HG03139 (cell line): Measurements from ENCODE around the gene BEST4.
"Not testable (repeated sequence)": the region's sequence is repeated elsewhere in the genome, so short reads cannot be mapped to it uniquely, and the experiment has no call there.

Source experiments
- ATAC-seq: cut with Tn5 transposase; IDR thresholded peaks from one replicate; pipeline ENCODE4 v1.9.1; 2021; ENCODE audit not compliant: unreplicated experiment

The BEST4 gene

GRCh38 chr1:44819608-44820327, 31.8 kb upstream of the BEST4 start:
- peak; percentile 84 for ATAC-seq

DNA sequence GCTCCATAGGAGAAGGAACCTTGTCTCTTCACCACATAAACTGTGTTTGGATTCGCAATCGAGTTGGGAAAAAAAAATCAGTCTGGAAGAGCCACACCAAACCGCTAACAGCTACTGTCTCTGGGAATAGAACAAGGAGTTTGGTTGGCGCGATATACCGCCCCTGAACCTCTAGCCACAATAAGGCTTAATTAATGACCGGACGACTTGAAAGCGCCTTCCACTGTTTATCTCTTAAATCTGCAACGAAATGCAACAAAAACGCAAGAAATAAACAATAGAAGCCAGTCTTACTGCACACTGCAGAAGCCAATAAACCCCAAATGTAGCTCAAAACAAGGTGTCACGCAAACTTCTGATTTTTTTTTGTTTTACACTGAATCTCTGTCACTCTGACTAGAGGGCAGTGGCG, 31.2 kb upstream of the BEST4 start:
- no peak for ATAC-seq

DNA sequence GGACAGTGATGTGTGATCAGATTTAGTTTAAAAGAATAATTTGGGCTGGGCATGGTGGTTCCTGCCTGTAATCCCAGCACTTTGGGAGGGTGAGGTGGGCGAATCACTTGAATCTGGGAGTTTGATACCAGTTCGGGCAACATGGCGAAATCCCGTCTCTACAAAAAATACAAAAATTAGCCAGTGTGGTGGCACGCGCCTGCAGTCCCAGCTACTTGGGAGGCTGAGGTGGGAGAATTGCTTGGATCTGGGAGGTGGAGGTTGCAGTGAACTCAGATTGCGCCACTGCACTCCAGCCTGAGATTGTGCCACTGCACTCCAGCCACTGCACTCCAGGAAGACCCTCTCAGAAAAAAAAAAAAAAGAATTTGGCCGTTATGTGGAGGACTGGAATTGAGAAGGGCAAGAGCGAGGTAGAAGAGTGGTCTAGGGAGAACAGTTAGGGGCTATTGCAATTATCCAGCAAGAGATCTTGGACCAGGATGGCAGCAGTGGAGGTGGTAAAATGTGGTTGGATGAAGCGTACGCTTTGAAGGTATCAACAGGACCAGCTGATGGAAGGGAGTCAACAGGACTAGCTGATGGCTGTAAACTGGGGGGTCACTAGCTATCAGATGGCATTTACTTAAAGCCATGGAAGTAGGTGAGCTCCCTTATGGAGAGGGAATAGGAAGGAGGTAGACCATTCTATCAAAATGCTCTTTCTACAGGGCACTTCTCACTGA, 30.0 kb upstream of the BEST4 start:
- no peak for ATAC-seq

DNA sequence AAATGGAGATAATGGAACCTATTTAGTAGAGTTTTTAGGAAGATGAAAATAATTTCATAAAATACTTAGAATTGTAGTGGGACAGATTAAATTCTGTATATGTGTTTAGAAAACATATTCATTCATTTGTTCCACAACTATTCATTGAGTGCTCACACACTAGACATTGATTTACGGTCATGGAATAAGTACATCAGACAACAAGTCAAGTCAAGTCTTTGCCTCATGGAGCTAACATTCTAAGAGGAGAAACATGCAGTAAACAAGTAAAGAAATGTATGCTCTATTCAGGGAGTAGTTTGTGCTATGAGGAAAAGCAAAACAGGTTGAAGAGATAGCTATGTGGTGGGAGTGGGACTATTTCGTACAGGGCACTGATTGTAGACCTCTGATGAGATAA, 29.3 kb upstream of the BEST4 start:
- ATAC-seq: no peak

GRCh38 chr1:44815926-44816325, 28.0 kb upstream of the BEST4 start:
- ATAC-seq: not testable (repeated sequence)

DNA sequence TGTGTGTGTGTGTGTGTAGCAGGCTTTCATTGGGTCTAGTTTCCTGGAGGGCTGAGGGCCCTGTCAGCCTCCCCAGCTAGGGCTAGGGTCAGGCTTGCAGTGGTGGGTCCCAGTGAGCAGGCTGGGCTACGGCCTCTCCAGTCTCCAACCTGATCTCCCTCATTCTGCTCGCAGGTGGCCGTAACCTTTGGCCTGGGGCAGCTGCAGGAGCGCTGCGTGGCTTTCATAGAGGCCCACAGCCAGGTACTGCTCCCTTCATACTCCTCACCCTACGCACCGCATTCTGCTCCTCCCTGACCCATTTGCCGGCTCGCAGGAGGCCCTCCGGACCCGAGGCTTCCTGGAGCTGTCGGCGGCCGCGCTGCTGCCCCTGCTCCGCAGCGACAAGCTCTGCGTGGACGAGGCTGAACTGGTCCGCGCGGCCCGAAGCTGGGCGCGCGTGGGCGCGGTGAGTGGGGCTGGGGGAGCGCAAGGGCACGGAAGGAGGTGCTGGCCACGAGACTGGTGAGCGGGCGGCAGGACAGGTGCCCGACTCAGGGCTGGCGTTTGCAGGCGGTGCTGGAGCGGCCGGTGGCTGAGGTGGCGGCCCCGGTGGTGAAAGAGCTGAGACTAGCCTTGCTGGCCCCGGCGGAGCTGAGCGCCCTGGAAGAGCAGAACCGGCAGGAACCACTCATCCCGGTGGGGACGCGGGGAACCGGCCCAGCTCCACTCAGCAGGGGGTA, 25.0 kb upstream of the BEST4 start:
- no peak for ATAC-seq

DNA sequence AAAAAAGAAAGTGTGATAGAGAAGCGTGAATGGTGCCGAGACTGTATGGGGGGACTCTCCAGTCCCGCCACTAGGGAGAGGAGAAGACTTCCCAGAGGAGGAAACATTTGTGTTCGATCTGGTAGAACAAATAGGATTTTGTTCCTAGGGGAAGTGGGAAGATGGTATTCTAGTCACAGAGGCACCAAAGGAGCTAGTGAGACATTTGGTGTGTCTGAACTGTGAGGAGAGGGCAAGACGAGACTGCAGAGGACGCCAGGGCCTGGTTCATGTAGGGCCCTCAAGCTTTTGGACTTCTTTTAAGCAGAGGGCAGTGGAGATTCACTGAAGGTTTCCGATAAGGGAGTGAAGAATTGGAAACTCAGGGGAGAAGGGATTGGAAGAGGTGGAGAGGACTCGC, 23.3 kb upstream of the BEST4 start:
- no peak for ATAC-seq

- ATAC-seq: not testable (repeated sequence)
Observed at GRCh38 chr1:44810762-44811105, 22.8 kb upstream of the BEST4 start.

DNA sequence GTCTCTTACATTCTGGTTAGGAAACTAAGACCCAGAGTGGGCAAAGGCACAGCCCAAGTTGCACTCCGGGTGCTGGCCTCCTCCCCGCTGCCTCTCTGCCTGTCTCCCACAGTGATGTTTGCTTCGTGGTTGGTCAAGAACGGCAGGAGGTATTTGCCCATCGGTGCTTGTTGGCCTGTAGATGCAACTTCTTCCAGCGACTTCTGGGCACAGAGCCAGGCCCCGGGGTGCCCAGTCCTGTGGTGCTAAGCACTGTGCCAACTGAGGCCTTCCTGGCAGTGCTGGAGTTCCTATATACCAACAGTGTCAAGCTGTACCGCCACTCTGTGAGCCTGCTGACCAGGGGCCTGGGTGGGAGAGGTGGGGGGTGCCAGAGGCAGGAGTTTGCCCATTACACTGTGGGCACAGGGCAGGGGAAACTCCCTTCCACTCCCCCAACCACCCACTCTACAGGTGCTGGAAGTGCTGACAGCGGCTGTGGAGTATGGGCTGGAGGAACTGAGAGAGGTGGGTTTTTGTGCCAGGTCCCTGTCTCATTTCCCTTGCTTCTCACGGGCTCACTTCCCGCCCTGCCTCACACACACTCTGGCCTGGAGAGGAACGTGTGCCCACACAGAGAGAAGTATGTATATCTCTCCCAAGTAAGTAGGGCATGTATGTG, 22.3 kb upstream of the BEST4 start:
- ATAC-seq: no peak

GRCh38 chr1:44808938-44809917, 21.3 kb upstream of the BEST4 start:
- ATAC-seq: peak; percentile 38

DNA sequence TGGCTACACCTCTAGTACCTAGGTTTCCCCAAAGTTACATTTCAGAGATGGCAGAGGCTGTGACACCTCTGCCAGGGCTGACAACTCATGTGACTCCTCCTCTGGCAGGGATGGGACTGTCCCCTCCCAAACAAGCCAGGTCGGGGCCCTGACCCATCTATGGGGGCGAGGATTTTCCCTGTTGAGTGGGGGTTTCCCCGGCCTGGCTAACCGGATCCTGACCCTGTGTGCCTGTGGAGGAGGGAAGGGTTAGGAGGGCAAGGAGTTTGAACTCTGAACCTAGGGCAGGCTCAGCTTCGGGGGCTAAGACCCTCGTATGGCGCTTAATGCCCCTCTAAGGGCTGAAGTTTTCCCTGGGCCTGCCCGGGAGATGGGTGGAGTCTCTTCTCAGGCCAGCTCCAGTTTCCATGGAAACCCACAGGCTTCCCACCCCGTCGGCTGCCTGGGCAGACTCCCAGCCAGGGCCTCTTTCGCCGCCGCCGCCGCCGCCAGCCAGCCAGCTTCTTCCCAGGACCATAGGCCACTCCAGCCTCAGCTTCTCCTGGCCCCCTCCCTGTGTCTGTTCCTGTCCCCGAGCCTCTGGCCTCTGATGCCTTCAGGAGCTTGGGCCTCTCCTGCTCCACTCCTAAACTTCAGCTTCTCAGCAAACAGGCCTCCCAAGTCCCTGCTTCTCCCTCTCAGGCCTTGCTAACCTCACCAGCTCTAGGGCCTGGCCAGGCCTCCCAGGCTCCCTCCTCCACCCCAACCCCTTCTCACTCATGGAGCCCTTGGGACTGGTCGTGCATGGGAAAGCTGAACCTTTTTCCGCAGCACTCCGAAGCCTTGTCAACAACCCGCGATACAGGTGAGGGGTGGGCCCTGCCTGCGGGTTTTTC, 20.3 kb upstream of the BEST4 start, which contains the start of gene BTBD19:
Gene BTBD19, plus strand, starts transcription at position 461 of the 875 bp plus-strand sequence. Its CDS starts 298 bp downstream, at position 759.
- no peak for ATAC-seq

GRCh38 chr1:44807364-44808062, 19.5 kb upstream of the BEST4 start:
- no peak for ATAC-seq

GRCh38 chr1:44806704-44807363, 18.9 kb upstream of the BEST4 start, which contains the start of gene DYNLT4:
Gene DYNLT4 (minus strand): TSS chr1:44807351. CDS start chr1:44806668, 683 bp downstream.
- no peak for ATAC-seq

DNA sequence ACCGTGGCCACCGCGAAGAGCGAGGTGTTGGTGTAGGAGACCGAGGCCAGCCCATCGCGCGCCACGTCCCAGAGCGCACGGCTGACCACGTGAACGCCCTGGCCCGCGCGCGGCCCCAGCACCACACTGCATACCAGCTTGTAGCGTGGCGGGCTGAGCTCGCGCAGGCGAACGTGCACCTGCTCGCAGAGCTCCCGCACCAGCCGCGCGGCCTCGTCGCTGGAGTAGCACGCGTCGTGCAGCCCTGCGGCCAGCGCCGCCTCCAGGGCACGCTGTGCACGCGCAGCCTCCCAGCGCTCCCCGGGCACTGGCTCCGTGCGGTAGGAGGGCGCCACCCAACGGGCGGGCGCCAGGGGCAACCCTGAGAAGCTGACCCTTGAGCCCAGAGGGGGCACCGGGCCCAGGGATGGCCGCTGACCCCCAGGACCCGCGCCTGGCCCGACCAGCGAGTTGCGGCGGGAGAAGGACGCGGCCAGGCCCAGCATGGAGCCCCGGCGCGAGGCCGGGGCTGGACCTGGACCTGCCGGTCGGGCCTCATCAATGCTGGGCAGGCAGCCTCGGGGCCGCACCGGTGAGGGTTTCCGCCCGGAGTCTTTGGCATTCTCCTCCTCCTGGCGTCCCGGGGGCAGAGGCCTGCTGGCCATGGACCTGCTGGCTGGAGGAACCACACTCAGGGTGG, 18.2 kb upstream of the BEST4 start:
- ATAC-seq: no peak

DNA sequence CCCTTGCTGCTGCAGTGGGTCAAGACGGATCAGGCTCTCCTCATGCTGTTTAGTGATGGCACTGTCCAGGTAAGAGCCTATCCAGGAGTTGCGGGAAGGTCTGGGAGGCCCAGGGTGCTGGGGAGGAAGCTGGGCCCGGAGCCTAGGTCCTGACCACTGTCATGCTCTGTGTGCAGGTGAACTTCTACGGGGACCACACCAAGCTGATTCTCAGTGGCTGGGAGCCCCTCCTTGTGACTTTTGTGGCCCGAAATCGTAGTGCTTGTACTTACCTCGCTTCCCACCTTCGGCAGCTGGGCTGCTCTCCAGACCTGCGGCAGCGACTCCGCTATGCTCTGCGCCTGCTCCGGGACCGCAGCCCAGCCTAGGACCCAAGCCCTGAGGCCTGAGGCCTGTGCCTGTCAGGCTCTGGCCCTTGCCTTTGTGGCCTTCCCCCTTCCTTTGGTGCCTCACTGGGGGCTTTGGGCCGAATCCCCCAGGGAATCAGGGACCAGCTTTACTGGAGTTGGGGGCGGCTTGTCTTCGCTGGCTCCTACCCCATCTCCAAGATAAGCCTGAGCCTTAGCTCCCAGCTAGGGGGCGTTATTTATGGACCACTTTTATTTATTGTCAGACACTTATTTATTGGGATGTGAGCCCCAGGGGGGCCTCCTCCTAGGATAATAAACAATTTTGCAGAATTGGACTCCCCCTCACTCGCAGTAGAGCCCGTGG, 17.5 kb upstream of the BEST4 start:
- ATAC-seq: no peak

DNA sequence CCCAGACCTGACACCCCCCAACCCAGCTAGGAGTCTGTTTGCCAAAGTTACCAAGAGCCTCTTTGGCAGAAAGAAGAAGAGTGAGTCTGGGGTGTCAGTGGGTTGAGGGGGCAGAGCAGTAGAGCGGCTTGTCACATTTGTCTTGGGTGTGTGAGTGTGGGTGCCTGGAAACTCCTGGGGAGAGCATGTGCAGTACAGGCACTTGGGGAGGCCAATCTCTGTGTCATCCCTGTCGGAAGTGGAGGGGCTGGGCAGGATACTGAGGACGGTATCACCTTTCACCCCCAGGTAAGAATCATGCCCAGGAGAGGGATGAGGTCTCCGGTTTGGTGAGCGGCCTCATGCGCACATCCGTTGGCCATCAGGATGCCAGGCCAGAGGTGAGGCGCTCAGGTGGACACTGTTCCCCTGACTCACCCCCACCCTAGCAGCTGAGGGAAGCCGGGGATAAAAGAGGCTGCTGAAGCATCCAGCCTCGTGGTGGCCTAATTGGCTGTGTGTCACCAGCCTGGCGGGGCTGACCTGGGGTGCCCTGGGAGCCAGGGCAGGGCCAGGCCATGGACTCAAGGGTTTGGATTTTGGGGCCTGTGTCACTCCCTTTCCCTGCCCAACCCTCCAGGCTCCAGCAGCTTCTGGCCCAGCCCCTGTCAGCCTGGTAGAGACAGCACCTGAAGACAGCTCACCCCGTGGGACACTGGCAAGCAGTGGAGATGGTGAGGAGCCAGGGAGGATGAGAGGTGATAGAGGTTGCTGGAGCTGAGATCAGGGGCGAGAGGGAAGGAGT, 15.5 kb upstream of the BEST4 start:
- no peak for ATAC-seq
